Middle frontal gyrus (tissue), 1 donor: ENCODE measurements around the gene MTURN.
A peak's percentile ranks its signal among the peaks of the same experiment; 100 is the strongest.

Experiments used
- DNase-seq: peaks from one replicate; pipeline ENCODE4 v3.0.0-alpha.2; 2015; ENCODE audit warnings: low spot score; ENCODE audit errors: extremely low spot score

MTURN gene

DNA sequence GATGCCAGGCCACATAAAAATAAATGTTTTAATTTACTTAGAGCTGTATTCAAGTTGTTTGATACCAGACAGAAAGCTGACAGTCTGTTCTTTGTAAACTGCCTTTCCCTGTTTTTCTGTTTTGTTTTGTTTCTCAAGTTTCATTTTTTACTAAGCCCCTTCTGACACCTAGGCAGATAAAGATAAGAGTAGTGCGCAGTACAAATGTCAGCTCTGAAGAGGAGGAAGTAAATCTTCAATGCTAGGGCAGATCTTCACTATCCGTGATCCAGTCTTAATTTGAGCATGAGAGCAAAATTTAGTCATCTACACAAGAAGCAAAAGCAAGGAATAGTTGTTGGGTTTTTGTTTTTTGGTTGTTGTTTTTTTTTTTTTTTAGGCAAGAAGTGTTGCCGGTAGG lies 27.3 kb downstream of the MTURN start:
- DNase-seq: no peak

DNA sequence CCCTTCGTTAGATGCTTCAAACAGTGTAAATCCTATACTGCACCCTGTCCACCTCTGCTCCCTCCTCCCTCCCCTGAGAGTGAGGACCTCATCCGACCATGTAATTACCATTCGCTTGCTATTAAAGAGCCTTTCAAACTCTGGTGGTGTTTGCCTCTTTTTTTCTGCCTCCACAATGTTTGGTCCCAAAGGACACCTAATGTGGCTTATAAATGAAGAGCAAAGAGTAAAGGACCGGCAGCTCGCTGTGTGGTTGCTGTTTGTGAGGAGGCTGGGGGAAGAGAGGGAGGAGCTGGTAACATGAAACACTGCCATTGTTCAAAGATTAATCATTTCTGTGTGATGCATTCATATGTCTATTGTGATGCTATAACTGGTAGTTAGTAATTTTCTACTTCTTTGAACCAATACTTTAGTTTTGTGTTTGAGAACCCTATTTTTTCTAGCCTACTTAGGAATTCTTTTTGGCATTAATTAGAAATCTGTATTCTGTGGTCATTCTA lies 27.9 kb downstream of the MTURN start:
- no peak for DNase-seq

- DNase-seq: peak; percentile 10
These were observed 28.6 kb downstream of the MTURN start for GRCh38 chr7:30163231-30163894.

- peak; percentile 62 for DNase-seq
These were observed 29.8 kb downstream of the MTURN start for GRCh38 chr7:30164567-30164966.

GRCh38 chr7:30165590-30165989 lies 30.8 kb downstream of the MTURN start:
- no peak for DNase-seq

- no peak for DNase-seq
These were observed 31.5 kb downstream of the MTURN start for GRCh38 chr7:30166155-30166840.

GRCh38 chr7:30166841-30167235 lies 32.1 kb downstream of the MTURN start:
- no peak for DNase-seq

DNA sequence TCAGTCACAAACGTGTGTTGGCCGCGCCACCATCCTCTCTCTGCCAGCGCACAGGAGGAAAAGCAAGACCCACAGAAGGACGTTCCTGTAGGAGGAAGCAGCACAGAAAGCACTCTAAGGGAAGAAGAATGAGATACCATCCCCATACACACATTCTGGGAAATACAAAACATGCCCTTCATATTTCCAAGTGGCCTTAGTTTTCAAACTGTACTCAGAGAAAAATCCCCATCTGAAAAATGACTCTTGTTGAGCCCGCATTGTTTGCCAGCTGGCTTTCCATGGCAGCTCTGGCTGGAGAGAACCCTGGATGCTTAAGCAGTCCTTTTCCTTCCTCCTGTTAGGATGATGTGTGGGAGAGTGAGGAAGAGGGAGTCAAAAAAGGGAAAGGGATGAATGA lies 33.1 kb downstream of the MTURN start:
- no peak for DNase-seq

GRCh38 chr7:30168835-30169573 lies 34.2 kb downstream of the MTURN start:
- DNase-seq: no peak

DNA sequence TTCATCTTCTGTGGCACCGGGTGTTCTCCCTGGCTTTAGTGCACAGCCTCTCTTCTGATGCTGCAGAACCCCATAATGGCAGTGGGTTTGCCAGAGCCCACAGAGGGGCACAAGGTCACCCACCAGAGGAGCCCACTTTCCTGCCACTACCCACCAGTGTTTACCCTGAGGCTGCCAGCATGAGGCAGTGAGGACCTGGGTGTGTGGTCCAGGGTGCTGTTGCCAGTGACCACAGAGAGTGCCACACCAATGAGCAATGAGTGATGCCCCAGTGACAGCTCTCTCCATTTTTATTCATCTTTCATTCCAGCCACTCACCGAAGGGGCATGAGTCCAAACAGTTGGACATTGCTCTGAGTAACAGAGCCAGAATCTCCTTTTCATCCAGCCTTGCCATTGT lies 34.8 kb downstream of the MTURN start:
- no peak for DNase-seq

GRCh38 chr7:30170476-30171205 lies 35.9 kb downstream of the MTURN start:
- no peak for DNase-seq

- no peak for DNase-seq
These were observed 37.1 kb downstream of the MTURN start for GRCh38 chr7:30171766-30172447.

DNA sequence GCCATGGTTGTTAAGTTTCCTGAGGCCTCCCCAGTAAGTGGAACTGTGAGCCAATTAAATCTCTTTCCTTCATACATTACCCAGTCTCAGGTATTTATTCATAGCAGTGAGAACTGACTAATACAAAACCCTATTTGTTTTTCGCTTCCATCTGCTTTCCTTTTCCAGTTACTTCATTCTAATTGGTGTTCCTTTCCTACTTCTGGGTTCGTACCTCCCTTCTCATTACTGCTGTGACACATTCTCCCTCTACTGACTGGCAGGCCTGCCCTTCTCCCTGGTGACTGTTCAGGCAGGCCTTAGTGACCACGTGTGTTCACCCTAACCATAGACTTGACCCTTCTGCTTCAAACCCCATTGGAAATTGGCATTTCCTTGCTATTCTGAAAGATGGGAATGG lies 37.7 kb downstream of the MTURN start:
- no peak for DNase-seq

DNA sequence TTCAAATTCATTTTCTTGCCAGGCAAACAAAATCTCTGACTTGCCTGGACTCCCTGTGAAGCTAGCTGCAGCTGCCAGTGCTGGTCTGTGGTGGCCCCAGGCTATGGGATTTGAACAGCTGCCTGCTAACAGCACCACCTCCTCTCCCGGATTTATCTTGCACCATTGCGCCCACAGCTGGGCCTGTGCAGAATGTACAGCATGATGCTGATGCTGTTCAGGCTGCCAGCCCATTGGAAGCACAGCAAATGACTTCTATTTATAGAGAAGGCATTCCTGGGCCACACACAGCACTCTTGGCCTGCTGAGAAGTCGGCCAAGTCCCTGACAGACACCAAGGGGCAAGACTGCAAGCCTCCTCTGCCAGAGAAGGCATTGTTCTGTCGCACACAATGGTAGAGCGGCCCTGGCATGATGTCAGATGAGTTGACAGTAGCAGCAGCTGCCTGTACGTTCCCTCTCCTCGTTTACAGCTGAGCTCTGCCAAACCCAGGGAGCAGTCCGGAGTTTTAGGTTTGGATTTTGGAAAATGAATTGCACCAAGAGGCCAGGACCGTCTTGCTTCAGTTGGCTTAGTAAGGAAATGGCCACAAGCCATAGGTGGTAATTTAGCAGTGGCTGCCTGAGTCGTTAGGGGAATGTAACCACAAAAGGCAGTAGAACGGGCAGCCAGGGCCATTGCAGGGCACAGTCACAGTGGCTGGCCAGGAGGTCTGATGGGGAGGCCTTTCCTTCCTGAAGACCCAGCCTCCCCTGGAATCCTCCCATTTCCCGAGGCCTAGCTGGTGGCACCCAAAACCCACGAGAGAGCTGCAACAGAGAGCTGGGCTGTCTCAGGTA lies 38.5 kb downstream of the MTURN start:
- DNase-seq: peak; percentile 90

- no peak for DNase-seq
These were observed 40.4 kb downstream of the MTURN start for GRCh38 chr7:30175180-30175579.

DNA sequence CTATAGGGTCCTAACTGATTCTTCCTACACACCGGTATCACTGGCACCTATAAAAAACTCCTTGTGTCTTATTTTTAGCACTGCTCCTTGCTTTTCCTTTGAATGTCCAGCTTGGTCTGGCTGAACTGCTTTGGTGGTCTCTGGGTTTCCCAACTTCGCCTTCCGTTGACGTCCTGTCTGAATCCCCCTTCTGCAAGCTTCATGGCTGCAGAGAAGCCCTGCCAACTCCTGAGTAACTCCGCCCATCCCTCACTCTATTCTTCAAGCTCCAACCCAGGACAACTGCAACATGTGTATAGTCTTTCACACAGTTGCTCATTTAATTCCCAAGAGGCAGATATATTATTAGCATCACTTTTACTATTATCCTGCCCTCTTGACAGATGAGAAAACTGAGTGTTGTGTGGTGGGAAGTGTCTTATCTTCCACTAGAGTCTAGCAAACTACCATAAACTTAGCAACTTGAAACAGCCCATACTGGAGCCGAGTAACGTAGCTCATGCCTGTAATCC lies 40.9 kb downstream of the MTURN start:
- DNase-seq: no peak

DNA sequence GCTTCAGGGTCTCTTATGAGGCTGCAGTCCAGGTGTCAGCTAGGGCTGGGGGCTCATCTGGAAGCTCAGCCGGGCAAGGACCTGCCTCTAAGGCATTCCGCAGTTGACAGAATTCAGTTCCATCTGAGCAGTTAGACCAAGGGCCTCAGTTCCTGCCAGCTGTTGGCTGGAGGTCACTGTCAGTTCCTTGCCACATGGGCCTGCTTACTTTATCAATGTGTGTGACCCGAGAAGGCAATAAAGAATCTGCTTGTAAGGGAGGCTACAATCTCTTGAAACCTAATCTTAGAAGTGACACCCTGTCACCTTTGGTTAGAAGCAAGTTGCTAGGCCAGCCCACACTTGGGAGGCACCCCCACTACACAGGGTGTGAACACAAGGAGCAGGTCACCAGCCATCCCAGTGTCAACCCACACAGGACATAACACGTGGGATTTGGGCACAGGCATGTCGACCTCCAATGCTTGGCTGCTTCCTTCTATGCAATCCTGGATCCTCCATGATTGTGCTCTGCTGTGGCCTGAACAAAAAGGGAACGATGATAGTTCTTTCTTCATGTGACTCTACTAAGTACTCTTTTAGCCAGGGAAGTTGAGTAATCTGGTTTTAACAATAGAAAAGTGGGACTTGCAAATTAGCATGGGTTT lies 41.8 kb downstream of the MTURN start:
- DNase-seq: no peak

GRCh38 chr7:30177186-30177585 lies 42.4 kb downstream of the MTURN start:
- no peak for DNase-seq

- no peak for DNase-seq
These were observed 43.2 kb downstream of the MTURN start for GRCh38 chr7:30177965-30178364.
